ENCODE measurements around the gene TMEM179.

TMEM179 gene

GRCh38 chr14:104592292-104592672 is 12.3 kb downstream of the TMEM179 start:
- H3K9me3 ChIP-seq (ENCODE audit: control insufficient read depth in 2 of 2, low read length in 2 of 2) = no peaks in the 10 kb centered on the region
- H3K4me1 ChIP-seq (ENCODE audit: control insufficient read depth, insufficient read depth, low read length) = no peaks in the 10 kb centered on the region
- peaks cover 0 to 12% of the 10 kb centered on the region in 2 donors for H3K27me3 ChIP-seq (ENCODE audit: control insufficient read depth in 1 of 2, insufficient read depth in 2 of 2, low read length in 2 of 2)
- H3K27ac ChIP-seq (ENCODE audit: low read length) = no peak overlapping the region
- no peak overlapping the region for H3K9ac ChIP-seq (ENCODE audit: low read length in 2 of 2)
- no peaks in the 10 kb centered on the region for H3K36me3 ChIP-seq (ENCODE audit: control insufficient read depth in 2 of 2, insufficient read depth in 2 of 2, low read length in 2 of 2)
- H3K4me3 ChIP-seq (ENCODE audit: low read length in 2 of 2) = no peak overlapping the region

GRCh38 chr14:104591506-104592291 is 12.9 kb downstream of the TMEM179 start:
- no peaks in the 10 kb centered on the region for H3K9me3 ChIP-seq (ENCODE audit: control insufficient read depth in 2 of 2, low read length in 2 of 2)
- H3K27ac ChIP-seq (ENCODE audit: low read length) = no peak overlapping the region
- H3K4me1 ChIP-seq (ENCODE audit: control insufficient read depth, insufficient read depth, low read length) = no peaks in the 10 kb centered on the region
- no peaks in the 10 kb centered on the region for H3K36me3 ChIP-seq (ENCODE audit: control insufficient read depth in 2 of 2, insufficient read depth in 2 of 2, low read length in 2 of 2)
- no peak overlapping the region for H3K4me3 ChIP-seq (ENCODE audit: low read length in 2 of 2)
- H3K9ac ChIP-seq (ENCODE audit: low read length in 2 of 2) = no peak overlapping the region
- H3K27me3 ChIP-seq (ENCODE audit: control insufficient read depth in 1 of 2, insufficient read depth in 2 of 2, low read length in 2 of 2) = peaks cover 0 to 14% of the 10 kb centered on the region in 2 donors

GRCh38 chr14:104591031-104591430 is 13.5 kb downstream of the TMEM179 start:
- Histone ChIP-seq H3K4me1 (ENCODE audit: control insufficient read depth, insufficient read depth, low read length) (no peaks in the 10 kb centered on the region), H3K36me3 (ENCODE audit: control insufficient read depth in 2 of 2, insufficient read depth in 2 of 2, low read length in 2 of 2) (no peaks in the 10 kb centered on the region), H3K9ac (ENCODE audit: low read length in 2 of 2) (no peak overlapping the region), H3K4me3 (ENCODE audit: low read length in 2 of 2) (no peak overlapping the region), H3K27me3 (ENCODE audit: control insufficient read depth in 1 of 2, insufficient read depth in 2 of 2, low read length in 2 of 2) (peaks cover 0 to 14% of the 10 kb centered on the region in 2 donors), H3K27ac (ENCODE audit: low read length) (no peak overlapping the region), H3K9me3 (ENCODE audit: control insufficient read depth in 2 of 2, low read length in 2 of 2) (no peaks in the 10 kb centered on the region)

- H3K36me3 ChIP-seq (ENCODE audit: control insufficient read depth in 2 of 2, insufficient read depth in 2 of 2, low read length in 2 of 2) = no peaks in the 10 kb centered on the region
Observed at GRCh38 chr14:104590240-104590965, 14.2 kb downstream of the TMEM179 start.

GRCh38 chr14:104589338-104590195 is 15.0 kb downstream of the TMEM179 start:
- peaks cover 0 to 9% of the 10 kb centered on the region in 2 donors for H3K27me3 ChIP-seq (ENCODE audit: control insufficient read depth in 1 of 2, insufficient read depth in 2 of 2, low read length in 2 of 2)
- no peaks in the 10 kb centered on the region for H3K9me3 ChIP-seq (ENCODE audit: control insufficient read depth in 2 of 2, low read length in 2 of 2)
- no peak overlapping the region for H3K9ac ChIP-seq (ENCODE audit: low read length in 2 of 2)
- H3K4me3 ChIP-seq (ENCODE audit: low read length in 2 of 2) = no peak overlapping the region
- no peaks in the 10 kb centered on the region for H3K36me3 ChIP-seq (ENCODE audit: control insufficient read depth in 2 of 2, insufficient read depth in 2 of 2, low read length in 2 of 2)
- no peaks in the 10 kb centered on the region for H3K4me1 ChIP-seq (ENCODE audit: control insufficient read depth, insufficient read depth, low read length)
- H3K27ac ChIP-seq (ENCODE audit: low read length) = no peak overlapping the region

More at GRCh38 chr14:104590240-104590965, 14.2 kb downstream of the TMEM179 start:
- peaks cover 0 to 12% of the 10 kb centered on the region in 2 donors for H3K27me3 ChIP-seq (ENCODE audit: control insufficient read depth in 1 of 2, insufficient read depth in 2 of 2, low read length in 2 of 2)
- no peak overlapping the region for H3K9ac ChIP-seq (ENCODE audit: low read length in 2 of 2)
- no peak overlapping the region for H3K27ac ChIP-seq (ENCODE audit: low read length)
- no peaks in the 10 kb centered on the region for H3K9me3 ChIP-seq (ENCODE audit: control insufficient read depth in 2 of 2, low read length in 2 of 2)
- H3K4me1 ChIP-seq (ENCODE audit: control insufficient read depth, insufficient read depth, low read length) = no peaks in the 10 kb centered on the region
- no peak overlapping the region for H3K4me3 ChIP-seq (ENCODE audit: low read length in 2 of 2)

GRCh38 chr14:104588066-104588857 is 16.3 kb downstream of the TMEM179 start:
- no peaks in the 10 kb centered on the region for H3K4me1 ChIP-seq (ENCODE audit: control insufficient read depth, insufficient read depth, low read length)
- H3K36me3 ChIP-seq (ENCODE audit: control insufficient read depth in 2 of 2, insufficient read depth in 2 of 2, low read length in 2 of 2) = no peaks in the 10 kb centered on the region
- no peaks in the 10 kb centered on the region for H3K9me3 ChIP-seq (ENCODE audit: control insufficient read depth in 2 of 2, low read length in 2 of 2)
- no peak overlapping the region for H3K27ac ChIP-seq (ENCODE audit: low read length)
- H3K27me3 ChIP-seq (ENCODE audit: control insufficient read depth in 1 of 2, insufficient read depth in 2 of 2, low read length in 2 of 2) = peaks cover 0 to 13% of the 10 kb centered on the region in 2 donors
- no peak overlapping the region for H3K9ac ChIP-seq (ENCODE audit: low read length in 2 of 2)
- no peak overlapping the region for H3K4me3 ChIP-seq (ENCODE audit: low read length in 2 of 2)

GRCh38 chr14:104587641-104588040 is 16.9 kb downstream of the TMEM179 start:
- Histone ChIP-seq H3K27me3 (ENCODE audit: control insufficient read depth in 1 of 2, insufficient read depth in 2 of 2, low read length in 2 of 2) (peaks cover 0 to 12% of the 10 kb centered on the region in 2 donors), H3K4me1 (ENCODE audit: control insufficient read depth, insufficient read depth, low read length) (no peaks in the 10 kb centered on the region), H3K27ac (ENCODE audit: low read length) (no peak overlapping the region), H3K4me3 (ENCODE audit: low read length in 2 of 2) (no peak overlapping the region), H3K36me3 (ENCODE audit: control insufficient read depth in 2 of 2, insufficient read depth in 2 of 2, low read length in 2 of 2) (no peaks in the 10 kb centered on the region), H3K9me3 (ENCODE audit: control insufficient read depth in 2 of 2, low read length in 2 of 2) (no peaks in the 10 kb centered on the region), H3K9ac (ENCODE audit: low read length in 2 of 2) (no peak overlapping the region)

GRCh38 chr14:104586832-104587620 is 17.5 kb downstream of the TMEM179 start:
- H3K9me3 ChIP-seq (ENCODE audit: control insufficient read depth in 2 of 2, low read length in 2 of 2) = no peaks in the 10 kb centered on the region
- no peak overlapping the region for H3K9ac ChIP-seq (ENCODE audit: low read length in 2 of 2)

GRCh38 chr14:104585966-104586697 is 18.4 kb downstream of the TMEM179 start:
- H3K9ac ChIP-seq (ENCODE audit: low read length in 2 of 2) = no peak overlapping the region
- no peak overlapping the region for H3K4me3 ChIP-seq (ENCODE audit: low read length in 2 of 2)
- no peaks in the 10 kb centered on the region for H3K4me1 ChIP-seq (ENCODE audit: control insufficient read depth, insufficient read depth, low read length)
- no peak overlapping the region for H3K27ac ChIP-seq (ENCODE audit: low read length)
- H3K9me3 ChIP-seq (ENCODE audit: control insufficient read depth in 2 of 2, low read length in 2 of 2) = no peaks in the 10 kb centered on the region
- peaks cover 0 to 12% of the 10 kb centered on the region in 2 donors for H3K27me3 ChIP-seq (ENCODE audit: control insufficient read depth in 1 of 2, insufficient read depth in 2 of 2, low read length in 2 of 2)
- H3K36me3 ChIP-seq (ENCODE audit: control insufficient read depth in 2 of 2, insufficient read depth in 2 of 2, low read length in 2 of 2) = no peaks in the 10 kb centered on the region

More at GRCh38 chr14:104586832-104587620, 17.5 kb downstream of the TMEM179 start:
- Histone ChIP-seq H3K4me1 (ENCODE audit: control insufficient read depth, insufficient read depth, low read length) (no peaks in the 10 kb centered on the region), H3K27me3 (ENCODE audit: control insufficient read depth in 1 of 2, insufficient read depth in 2 of 2, low read length in 2 of 2) (peaks cover 0 to 12% of the 10 kb centered on the region in 2 donors), H3K36me3 (ENCODE audit: control insufficient read depth in 2 of 2, insufficient read depth in 2 of 2, low read length in 2 of 2) (no peaks in the 10 kb centered on the region), H3K4me3 (ENCODE audit: low read length in 2 of 2) (no peak overlapping the region), H3K27ac (ENCODE audit: low read length) (no peak overlapping the region)
